Measurements from ENCODE around the gene SYT11.
A peak's percentile ranks its signal among the peaks of the same experiment; 100 is the strongest.
"Not testable (repeated sequence)": the region's sequence is repeated elsewhere in the genome, so short reads cannot be mapped to it uniquely, and the experiment has no call there.

SYT11 gene

GRCh38 chr1:155861896-155862295 lies 2.5 kb downstream of the SYT11 start:
- DNase-seq = no peak

GRCh38 chr1:155864393-155864792 lies 5.0 kb downstream of the SYT11 start:
- no peak for DNase-seq

GRCh38 chr1:155867766-155868165 lies 8.4 kb downstream of the SYT11 start:
- no peak for DNase-seq

GRCh38 chr1:155871390-155871789 lies 12.0 kb downstream of the SYT11 start:
- no peak for DNase-seq

DNA sequence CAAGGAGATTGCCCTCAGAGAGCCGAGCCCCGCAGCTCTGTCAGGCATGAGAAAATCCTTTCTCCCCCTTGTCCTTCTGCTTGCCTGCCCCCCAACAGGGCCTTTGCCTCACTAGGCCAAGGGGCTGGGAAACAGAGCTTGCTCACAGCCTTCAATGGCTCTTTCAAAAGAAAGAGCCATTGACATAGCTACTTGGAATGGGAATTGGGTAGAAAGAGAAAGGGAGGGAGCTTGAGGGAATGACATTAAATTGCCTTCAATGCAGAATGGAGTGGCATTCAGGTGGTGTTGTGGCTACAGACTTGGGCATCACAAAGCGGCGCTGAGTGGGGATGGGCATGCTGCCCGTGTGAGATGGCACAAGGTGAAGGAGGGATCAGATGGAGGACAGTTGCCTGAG lies 13.2 kb downstream of the SYT11 start:
- no peak for DNase-seq

DNA sequence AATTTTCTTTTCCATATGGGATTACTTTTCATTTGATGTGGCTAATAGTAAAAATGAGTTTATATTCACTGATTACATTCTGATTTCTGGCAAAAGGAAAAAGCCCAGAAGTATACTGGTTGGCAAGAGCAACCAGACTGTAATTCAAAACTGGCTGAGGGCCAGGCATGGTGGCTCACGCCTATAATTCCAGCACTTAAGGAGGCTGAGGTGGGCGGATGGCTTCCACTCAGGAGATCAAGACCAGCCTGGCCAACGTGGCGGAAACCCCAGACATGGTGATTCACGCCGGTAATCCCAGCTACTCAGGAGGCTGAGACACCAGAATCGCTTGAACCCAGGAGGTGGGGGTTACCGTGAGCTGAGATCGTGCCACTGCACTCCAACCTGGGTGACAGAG lies 14.5 kb downstream of the SYT11 start:
- DNase-seq = no peak

DNA sequence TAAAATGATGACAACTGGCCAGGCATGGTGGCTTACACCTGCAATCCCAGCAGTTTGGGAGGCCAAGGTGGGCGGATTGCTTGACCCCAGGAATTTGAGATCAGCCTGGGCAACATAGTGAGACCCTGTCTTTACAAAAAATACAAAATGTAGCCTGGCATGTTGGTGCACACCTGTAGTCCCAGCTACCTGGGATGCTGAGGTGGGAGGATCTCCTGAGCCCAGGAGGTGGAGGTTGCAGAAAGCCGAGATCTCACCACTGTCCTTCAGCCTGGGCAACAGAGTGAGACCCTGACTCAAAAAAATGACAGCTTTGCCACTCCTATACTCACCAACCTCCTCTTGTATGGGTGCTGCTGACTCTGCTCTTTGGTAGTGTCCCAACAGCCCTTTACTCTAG lies 18.6 kb downstream of the SYT11 start:
- DNase-seq = no peak

- DNase-seq = no peak
These were observed 20.9 kb downstream of the SYT11 start for GRCh38 chr1:155880251-155880650.

- DNase-seq = no peak
These were observed 21.6 kb downstream of the SYT11 start for GRCh38 chr1:155880950-155881349.

DNA sequence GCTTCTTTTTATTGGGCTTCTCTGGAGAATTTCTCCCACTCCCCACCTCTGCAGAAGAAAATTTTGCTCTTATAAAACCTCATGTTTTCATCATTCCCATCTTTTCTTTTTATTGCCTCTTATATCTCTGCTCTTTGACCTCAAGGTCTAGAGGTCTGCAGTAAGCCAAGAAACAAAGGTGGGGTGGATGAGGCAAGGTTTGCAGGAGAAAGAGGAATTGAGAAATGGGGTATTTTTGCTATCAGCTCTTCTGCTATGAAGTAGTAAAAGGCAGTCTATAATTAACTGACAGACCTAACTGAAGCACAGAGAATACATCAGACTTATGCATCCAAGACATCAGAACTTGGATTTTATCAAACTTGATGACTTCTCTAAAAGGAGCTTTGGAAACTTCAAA lies 22.9 kb downstream of the SYT11 start:
- DNase-seq = no peak

GRCh38 chr1:155882766-155883165 lies 23.4 kb downstream of the SYT11 start:
- no peak for DNase-seq

- no peak for DNase-seq
These were observed 24.9 kb downstream of the SYT11 start for GRCh38 chr1:155884031-155884960.

DNA sequence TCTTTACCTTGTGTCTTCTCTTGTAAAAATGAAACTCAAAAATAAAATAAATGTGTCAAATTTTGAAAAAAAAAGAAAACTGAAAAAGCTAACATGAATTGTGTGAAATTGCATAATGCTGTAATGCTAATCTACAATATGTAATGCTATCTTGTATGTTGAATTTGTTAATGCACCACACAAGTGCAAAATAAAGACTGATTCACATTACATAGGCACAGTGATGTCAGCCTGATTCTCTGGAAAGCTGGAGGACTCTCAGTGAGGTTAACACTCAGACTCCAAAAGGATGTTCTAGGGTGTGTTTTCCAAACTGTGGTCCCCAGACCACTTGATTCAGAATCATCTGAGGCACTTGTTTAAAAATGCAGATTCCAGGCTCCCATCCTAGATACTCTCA lies 25.6 kb downstream of the SYT11 start:
- no peak for DNase-seq

DNA sequence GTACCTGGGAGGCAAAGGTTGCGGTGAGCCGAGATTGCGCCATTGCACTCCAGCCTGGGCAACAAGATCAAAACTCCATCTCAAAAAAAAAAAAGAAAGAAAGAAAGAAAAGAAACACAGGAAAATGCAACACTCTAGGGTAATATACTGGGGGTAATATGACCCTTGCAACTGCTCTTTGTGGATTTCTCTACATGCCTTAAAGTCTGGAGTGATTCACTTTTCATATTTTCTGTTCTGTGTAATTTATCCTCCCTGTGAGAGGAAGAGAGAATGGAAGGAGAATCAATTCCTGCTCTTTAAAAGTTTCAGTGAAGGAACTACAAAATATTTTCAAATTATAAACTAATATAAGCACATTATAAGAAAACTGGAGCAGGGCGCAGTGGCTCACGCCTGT lies 29.1 kb downstream of the SYT11 start:
- no peak for DNase-seq

DNA sequence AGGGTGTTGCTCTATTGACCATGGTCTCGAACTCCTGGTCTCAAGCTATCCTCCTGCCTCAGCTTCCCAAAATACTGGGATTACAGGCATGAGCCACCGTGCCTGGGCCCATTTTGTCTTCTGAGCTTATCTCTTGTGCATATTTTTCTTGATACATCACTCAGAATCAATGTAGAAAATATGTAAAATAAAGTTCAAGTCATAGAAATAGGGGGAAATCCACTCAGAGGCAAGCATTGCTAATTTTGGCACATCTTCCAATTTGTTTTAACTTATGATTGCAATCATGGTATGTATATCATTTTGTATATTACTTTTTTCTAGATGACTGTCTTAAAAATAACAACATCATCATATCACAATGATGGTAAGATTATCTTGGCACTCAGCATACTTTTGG lies 30.2 kb downstream of the SYT11 start:
- no peak for DNase-seq

GRCh38 chr1:155890251-155890650 lies 30.9 kb downstream of the SYT11 start:
- DNase-seq = no peak

- no peak for DNase-seq
These were observed 33.4 kb downstream of the SYT11 start for GRCh38 chr1:155892796-155893195.

DNA sequence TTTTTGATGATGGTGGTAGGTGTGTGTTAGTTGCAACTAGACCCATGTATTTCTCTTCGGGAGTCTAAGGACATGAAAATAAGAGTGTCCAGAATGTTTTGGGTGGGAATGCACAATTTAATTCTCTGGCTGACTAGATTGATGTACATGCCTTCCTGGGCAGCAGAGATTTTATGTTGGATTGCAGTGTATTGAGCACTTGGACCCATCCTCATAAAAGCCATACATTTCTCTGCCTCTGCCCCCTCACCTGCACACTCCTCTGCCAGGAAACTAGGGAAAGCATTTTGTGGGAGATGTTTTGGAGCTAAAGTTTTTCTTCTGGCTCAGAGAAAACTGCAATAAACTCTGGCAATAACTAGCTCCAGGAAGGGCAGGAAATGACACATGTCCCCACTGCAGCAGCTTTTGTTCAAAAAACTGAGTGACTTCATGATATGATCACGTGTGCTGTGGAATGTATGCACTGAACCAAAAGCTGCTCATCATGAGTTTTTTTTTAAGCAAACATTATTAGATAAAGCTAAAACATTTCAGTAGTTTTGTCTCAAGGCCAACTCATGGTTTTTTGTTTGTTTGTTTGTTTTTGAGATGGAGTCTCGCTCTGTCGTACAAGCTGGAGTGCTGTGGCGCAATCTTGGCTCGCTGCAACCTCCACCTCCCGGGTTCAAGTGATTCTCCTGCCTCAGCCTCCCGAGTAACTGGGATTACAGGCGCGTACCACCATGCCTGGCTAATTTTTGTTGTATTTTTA lies 34.2 kb downstream of the SYT11 start:
- peak; percentile 11 to 29 for DNase-seq

DNA sequence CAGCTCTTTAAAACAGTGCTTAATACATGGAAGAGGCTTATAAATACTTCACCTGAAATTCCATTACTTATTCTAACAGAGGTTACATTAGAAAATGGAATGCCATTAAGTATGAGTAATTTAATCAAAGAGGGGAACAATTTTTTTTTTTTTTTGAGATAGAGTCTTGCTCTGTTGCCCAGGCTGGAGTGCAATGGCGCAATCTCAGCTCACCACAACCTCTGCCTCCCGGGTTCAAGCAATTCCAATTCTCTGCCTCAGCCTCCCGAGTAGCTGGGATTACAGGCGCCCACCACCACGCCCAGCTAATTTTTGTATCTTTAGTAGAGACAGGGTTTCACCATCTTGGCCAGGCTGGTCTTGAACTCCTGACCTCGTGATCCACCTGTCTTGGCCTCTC lies 36.2 kb downstream of the SYT11 start:
- not testable (repeated sequence) for DNase-seq

GRCh38 chr1:155896476-155896875 lies 37.1 kb downstream of the SYT11 start:
- DNase-seq = not testable (repeated sequence)

- no peak for DNase-seq
These were observed 38.4 kb downstream of the SYT11 start for GRCh38 chr1:155897746-155898145.

GRCh38 chr1:155898888-155899287 lies 39.5 kb downstream of the SYT11 start:
- DNase-seq = no peak

GRCh38 chr1:155899683-155900082 lies 40.3 kb downstream of the SYT11 start:
- no peak for DNase-seq

DNA sequence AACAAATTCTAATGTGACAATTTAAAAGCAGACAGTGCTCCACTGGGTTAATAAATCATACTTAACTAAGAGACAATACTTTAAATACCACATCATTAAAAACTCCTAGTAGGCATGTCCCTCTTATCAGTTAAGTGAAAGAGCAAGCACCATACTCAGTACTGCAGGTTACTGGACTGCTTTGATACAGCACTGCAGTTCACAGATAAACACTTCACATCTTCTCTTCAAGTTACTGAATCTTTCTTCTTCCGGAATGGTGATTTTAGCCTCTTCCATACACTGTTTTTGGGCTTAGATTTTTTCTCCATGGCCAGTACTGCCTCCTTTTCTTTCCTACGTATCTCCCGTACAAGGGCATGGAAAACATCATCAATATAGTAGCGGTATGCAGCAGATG lies 40.8 kb downstream of the SYT11 start:
- DNase-seq = no peak

Data from CD4-positive, alpha-beta T cell treated with Interleukin-1 beta for 1 hour (primary cell).